Measurements from ENCODE around the gene RFESD.

- TF ChIP-seq CTCF (IDR thresholded peaks at IDR 0.05; ENCODE audit: low read depth, low read length, missing input control) (no peak), FOXA1 (IDR thresholded peaks at IDR 0.05) (no peak), RAD21 (IDR thresholded peaks at IDR 0.05) (no peak), SP1 (IDR thresholded peaks at IDR 0.05) (no peak), ZBTB33 (IDR thresholded peaks at IDR 0.05) (no peak)
These were observed 43.8 kb downstream of the RFESD start for GRCh38 chr5:95690333-95690732.

Measured in liver (tissue), 3 donors.